ENCODE measurements around the gene MEGF11. TPM values are rescaled to one million over a fixed set of nuclear protein-coding genes. Genes with fewer than 3 reads are reported as not detected.

The MEGF11 gene
- total RNA-seq, 1 experiment from 2014 or later, result 2.3 TPM

DNA sequence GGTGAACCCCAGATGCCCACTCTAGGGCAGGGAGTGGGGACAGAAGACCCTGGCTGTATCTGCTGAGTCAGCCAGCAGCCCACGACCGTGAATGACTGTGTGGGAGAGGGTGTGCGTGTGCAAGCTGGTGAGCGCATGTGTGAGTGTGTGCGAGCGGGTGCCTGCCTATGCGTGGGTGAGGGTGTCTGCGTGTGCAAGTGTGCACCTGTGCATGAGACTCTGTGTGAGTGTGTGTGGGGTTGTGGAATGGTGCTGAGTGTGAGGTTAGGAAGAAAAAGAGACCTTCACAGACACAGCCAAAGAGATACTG lies 235.1 kb downstream of the MEGF11 start:
- TF ChIP-seq ZNF274 (IDR thresholded peaks at IDR 0.05; ENCODE audit: low read depth, low read length) (no peak), CBX3 (IDR thresholded peaks at IDR 0.05; ENCODE audit: low read depth) (no peak), EZH2 (IDR thresholded peaks at IDR 0.05) (no peak), SP1 (IDR thresholded peaks at IDR 0.05; ENCODE audit: low read depth) (no peak), EGR1 (IDR thresholded peaks at IDR 0.05; ENCODE audit: low read depth) (no peak), TCF7L2 (IDR thresholded peaks at IDR 0.05; ENCODE audit: borderline replicate concordance, extremely low read depth, insufficient read depth, insufficient read length) (no peak), MAX (IDR thresholded peaks at IDR 0.05) (no peak), EZH2phosphoT487 (IDR thresholded peaks at IDR 0.05; ENCODE audit: borderline replicate concordance) (no peak), CEBPB (IDR thresholded peaks at IDR 0.05; ENCODE audit: low read depth) (no peak), SRF (IDR thresholded peaks at IDR 0.05; ENCODE audit: low read depth) (no peak), JUND (IDR thresholded peaks at IDR 0.05) (no peak)
- TF ChIP-seq, protein P1, sequence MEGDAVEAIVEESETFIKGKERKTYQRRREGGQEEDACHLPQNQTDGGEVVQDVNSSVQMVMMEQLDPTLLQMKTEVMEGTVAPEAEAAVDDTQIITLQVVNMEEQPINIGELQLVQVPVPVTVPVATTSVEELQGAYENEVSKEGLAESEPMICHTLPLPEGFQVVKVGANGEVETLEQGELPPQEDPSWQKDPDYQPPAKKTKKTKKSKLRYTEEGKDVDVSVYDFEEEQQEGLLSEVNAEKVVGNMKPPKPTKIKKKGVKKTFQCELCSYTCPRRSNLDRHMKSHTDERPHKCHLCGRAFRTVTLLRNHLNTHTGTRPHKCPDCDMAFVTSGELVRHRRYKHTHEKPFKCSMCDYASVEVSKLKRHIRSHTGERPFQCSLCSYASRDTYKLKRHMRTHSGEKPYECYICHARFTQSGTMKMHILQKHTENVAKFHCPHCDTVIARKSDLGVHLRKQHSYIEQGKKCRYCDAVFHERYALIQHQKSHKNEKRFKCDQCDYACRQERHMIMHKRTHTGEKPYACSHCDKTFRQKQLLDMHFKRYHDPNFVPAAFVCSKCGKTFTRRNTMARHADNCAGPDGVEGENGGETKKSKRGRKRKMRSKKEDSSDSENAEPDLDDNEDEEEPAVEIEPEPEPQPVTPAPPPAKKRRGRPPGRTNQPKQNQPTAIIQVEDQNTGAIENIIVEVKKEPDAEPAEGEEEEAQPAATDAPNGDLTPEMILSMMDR (IDR thresholded peaks at IDR 0.05 in 2 of 3, conservative IDR thresholded peaks at IDR 0.05 in 1 of 3; ENCODE audit: borderline replicate concordance in 1 of 3, insufficient read depth in 1 of 3, low read depth in 2 of 3, low read length in 2 of 3), result no peak
- TF ChIP-seq, protein P2, sequence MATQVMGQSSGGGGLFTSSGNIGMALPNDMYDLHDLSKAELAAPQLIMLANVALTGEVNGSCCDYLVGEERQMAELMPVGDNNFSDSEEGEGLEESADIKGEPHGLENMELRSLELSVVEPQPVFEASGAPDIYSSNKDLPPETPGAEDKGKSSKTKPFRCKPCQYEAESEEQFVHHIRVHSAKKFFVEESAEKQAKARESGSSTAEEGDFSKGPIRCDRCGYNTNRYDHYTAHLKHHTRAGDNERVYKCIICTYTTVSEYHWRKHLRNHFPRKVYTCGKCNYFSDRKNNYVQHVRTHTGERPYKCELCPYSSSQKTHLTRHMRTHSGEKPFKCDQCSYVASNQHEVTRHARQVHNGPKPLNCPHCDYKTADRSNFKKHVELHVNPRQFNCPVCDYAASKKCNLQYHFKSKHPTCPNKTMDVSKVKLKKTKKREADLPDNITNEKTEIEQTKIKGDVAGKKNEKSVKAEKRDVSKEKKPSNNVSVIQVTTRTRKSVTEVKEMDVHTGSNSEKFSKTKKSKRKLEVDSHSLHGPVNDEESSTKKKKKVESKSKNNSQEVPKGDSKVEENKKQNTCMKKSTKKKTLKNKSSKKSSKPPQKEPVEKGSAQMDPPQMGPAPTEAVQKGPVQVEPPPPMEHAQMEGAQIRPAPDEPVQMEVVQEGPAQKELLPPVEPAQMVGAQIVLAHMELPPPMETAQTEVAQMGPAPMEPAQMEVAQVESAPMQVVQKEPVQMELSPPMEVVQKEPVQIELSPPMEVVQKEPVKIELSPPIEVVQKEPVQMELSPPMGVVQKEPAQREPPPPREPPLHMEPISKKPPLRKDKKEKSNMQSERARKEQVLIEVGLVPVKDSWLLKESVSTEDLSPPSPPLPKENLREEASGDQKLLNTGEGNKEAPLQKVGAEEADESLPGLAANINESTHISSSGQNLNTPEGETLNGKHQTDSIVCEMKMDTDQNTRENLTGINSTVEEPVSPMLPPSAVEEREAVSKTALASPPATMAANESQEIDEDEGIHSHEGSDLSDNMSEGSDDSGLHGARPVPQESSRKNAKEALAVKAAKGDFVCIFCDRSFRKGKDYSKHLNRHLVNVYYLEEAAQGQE (IDR thresholded peaks at IDR 0.05; ENCODE audit: low read depth), result no peak
- H3K4me3 ChIP-seq (replicated peaks in 1 of 2; ENCODE audit: low read depth in 1 of 2, low read length in 2 of 2), result no peak overlapping the region
- H3K4me2 ChIP-seq (ENCODE audit: low read length), result no peak overlapping the region
- no peaks in the 10 kb centered on the region for H4K20me1 ChIP-seq (ENCODE audit: insufficient read depth)
- no peaks in the 10 kb centered on the region for H3K4me1 ChIP-seq (ENCODE audit: control insufficient read depth in 1 of 2, insufficient read depth in 2 of 2, low read length in 2 of 2)
- no peaks in the 10 kb centered on the region for H3K27me3 ChIP-seq (ENCODE audit: insufficient read depth, low read length)
- no peaks in the 10 kb centered on the region for H3K79me2 ChIP-seq (ENCODE audit: insufficient read depth, low read length)
- ChIA-PET RAD21 (ENCODE audit: low non-redundant PET in 1 of 2, low total read pairs in 2 of 2, uncharacterized antibody in 2 of 2, unreplicated experiment in 2 of 2) (no interaction called here), CTCF (no interaction called here), POLR2A (no interaction called here)
- H3K9me3 ChIP-seq (ENCODE audit: control insufficient read depth in 1 of 2, insufficient read depth in 1 of 2, low read depth in 1 of 2, low read length in 2 of 2), result no peaks in the 10 kb centered on the region
- H3K36me3 ChIP-seq (ENCODE audit: control insufficient read depth in 1 of 2, insufficient read depth in 2 of 2, low read length in 2 of 2), result no peaks in the 10 kb centered on the region
- no TSS peak for BruUV-seq (replicated peaks)
- intact Hi-C loops (cut with micrococcal nuclease), result no loop called here
- H3K9ac ChIP-seq (ENCODE audit: low read length), result no peak overlapping the region
- H3K9me2 ChIP-seq (ENCODE audit: insufficient read depth), result no peaks in the 10 kb centered on the region
- no peak for DNase-seq (ENCODE audit: low read depth, low spot score)
- H3K27ac ChIP-seq (ENCODE audit: low read depth, low read length), result no peak overlapping the region
- ATAC-seq, result no peak
- H2AFZ ChIP-seq (ENCODE audit: low read depth, low read length, poor library complexity, severe bottlenecking), result no peak overlapping the region
